HG03108 (cell line): Measurements from ENCODE around the gene KLF16.

Experiments used
- ATAC-seq: cut with Tn5 transposase; IDR thresholded peaks from one replicate; pipeline ENCODE4 v1.9.1; 2021; ENCODE audit warnings: moderate library complexity; ENCODE audit not compliant: unreplicated experiment

Gene KLF16

GRCh38 chr19:1826557-1827521 is 36.5 kb downstream of the KLF16 start:
- no peak for ATAC-seq

GRCh38 chr19:1825909-1826556 is 37.3 kb downstream of the KLF16 start:
- ATAC-seq = no peak

GRCh38 chr19:1824252-1824622 is 39.1 kb downstream of the KLF16 start:
- ATAC-seq = no peak

GRCh38 chr19:1823539-1824251 is 39.7 kb downstream of the KLF16 start:
- no peak for ATAC-seq

- ATAC-seq = no peak
Measured at GRCh38 chr19:1823020-1823419, 40.4 kb downstream of the KLF16 start.

GRCh38 chr19:1822210-1822609 is 41.2 kb downstream of the KLF16 start:
- no peak for ATAC-seq

GRCh38 chr19:1819341-1820255 is 43.8 kb downstream of the KLF16 start:
- no peak for ATAC-seq

- ATAC-seq = no peak
Measured at GRCh38 chr19:1818549-1819195, 44.7 kb downstream of the KLF16 start.

- no peak for ATAC-seq
Measured at GRCh38 chr19:1817553-1818179, 45.7 kb downstream of the KLF16 start.

- no peak for ATAC-seq
Measured at GRCh38 chr19:1816530-1817298, 46.7 kb downstream of the KLF16 start.

GRCh38 chr19:1815605-1816529 is 47.5 kb downstream of the KLF16 start:
- no peak for ATAC-seq

- ATAC-seq = no peak
Measured at GRCh38 chr19:1814833-1815604, 48.4 kb downstream of the KLF16 start.

- no peak for ATAC-seq
Measured at GRCh38 chr19:1814391-1814790, 49.0 kb downstream of the KLF16 start.

GRCh38 chr19:1813192-1814182 is 49.9 kb downstream of the KLF16 start:
- no peak for ATAC-seq

GRCh38 chr19:1812426-1813191 is 50.8 kb downstream of the KLF16 start:
- peak; percentile 82 for ATAC-seq
